Stromal cell of bone marrow (primary cell): ENCODE measurements around the gene SLC22A4.

Experiments
- DNase-seq: peaks from one replicate; pipeline ENCODE4 v3.0.0-alpha.2; 2012; ENCODE audit warnings: low read depth

The SLC22A4 gene

GRCh38 chr5:132342291-132343180 lies 48.3 kb downstream of the SLC22A4 start:
- no peak for DNase-seq

DNA sequence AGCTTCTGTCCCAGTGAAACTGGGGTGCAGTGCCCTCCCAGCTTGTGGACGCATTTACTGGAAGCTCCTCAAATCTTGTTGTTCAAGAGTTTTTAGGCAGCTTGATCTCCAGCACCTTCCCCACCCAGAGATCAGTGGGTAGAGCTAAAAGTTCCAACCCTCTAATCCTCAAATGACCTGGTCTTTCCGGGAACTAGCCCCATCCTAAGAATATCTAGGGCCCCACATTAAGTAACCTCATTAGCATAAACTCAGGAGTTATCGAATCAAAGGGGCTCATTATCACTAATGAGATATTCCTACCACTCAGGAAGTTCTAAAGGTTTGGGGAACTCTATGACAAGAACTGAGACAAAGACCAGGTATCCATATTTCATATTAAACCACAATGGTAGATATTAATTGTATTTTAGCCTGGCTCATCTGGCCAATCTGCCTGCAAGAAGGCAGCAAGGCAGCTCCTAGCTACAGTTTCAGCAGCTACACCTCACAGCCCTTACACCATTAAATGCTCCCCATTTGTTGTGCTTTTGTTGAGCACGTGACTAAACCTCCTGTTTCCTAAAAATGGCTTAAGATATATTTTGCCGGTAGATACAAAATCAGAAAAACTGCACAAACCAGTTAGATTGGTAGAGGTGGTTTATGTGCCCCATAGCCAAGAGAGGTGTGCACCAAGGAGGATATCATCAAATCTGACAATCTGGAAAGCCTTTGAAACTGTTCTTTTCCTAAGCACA lies 50.8 kb downstream of the SLC22A4 start:
- no peak for DNase-seq

DNA sequence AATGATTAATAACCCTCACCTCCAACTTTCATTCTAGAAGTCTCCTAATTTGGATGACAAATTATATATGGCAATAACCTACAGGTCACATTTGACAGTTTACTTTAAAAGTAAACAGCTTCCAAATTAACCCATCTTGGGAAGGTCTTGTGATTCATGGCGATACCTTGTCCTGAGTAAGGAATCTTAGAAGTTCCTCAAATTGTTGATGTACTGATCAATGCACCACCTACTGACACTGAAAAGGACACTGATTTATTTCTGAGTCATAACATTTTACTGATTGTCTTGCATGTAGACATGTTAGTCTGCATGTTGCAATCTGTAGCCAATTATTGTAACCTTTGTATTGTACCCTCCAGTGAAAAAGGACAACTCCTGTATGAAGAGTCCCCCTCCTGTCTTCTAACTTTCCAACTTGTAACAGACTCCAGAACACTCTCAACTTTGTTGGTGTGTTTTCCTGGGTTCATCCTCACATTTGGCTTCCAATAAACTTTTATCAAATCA lies 59.3 kb downstream of the SLC22A4 start:
- no peak for DNase-seq

- no peak for DNase-seq
Observed at GRCh38 chr5:132354381-132355139, 60.4 kb downstream of the SLC22A4 start.

DNA sequence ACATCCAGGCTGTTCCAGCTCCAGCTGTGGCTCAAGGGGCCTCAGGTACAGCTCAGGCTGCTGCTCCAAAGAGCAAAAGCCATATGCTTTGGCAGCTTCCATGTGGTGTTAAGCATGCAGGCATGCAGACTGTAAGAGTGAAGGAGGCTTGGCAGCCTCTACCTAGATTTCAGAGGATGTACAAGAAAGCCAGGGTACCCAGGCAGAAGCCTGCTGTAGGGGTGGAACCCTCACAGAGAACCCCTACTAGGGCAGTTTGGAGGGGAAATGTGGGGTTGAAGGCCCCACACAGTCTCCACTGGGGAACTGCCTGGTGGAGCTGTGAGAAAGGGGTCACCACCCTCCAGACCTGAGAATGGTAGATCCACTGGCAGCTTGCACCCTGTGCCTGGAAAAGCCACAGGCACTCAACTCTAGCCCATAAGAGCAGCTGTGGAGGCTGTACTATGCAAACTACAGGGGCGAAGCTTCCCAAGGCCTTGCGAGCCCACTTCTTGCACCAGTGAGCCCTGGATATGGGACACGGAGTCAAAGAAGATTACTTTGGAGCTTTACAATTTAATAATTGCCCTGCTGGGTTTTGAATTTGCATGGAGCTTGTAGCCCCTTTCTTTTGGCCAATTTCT lies 61.1 kb downstream of the SLC22A4 start:
- no peak for DNase-seq

DNA sequence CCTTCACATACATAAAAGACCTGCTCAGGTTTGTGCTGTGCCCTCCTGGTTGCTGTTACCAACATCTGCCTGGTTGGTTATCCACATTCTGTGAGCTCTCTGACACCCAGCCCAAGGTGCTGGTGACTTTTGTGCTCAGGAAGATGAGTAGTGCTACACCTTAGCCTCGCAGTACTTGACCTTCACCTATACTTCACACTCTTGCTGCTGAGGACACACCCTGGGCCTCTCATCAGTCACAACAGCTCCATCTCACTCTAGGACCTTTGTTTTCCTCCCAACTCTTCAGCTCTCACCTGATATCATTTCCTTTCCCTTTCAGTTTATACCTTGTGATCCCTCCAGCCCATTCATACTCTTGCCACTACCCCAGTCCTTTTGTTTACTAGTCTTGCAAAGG lies 64.6 kb downstream of the SLC22A4 start:
- no peak for DNase-seq

GRCh38 chr5:132362086-132362485 lies 67.9 kb downstream of the SLC22A4 start:
- DNase-seq: no peak

DNA sequence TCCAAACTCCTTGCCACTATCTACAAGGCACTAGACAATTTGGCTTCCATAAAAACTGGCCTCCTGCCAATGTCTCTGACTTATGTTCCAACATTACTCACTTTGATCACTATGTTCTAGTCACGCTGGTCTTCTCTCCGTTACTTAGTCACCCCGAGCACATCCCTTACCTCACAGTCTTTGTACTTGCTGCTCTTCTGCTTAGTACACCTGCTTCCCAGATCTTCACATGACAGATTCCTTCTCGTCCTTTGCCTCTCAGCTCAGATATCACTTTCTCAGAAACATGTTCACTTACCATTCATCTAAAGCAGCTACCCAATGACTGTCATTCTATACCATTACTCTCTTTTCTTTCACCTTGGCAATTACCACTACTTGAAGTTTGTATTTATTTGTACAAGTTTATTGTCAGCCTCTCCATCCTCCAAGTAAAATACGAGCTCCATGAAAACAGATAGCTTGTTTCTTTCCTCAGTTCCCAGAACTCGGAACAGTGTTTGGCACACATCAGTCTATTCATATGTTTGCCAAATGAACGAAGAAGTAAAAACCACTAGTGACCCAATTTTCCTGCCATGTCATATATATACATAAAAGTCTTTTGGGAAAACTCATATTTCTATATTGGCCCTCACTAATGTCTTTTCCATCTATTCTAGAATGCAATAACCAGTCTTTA lies 69.4 kb downstream of the SLC22A4 start:
- DNase-seq: peak; percentile 88

DNA sequence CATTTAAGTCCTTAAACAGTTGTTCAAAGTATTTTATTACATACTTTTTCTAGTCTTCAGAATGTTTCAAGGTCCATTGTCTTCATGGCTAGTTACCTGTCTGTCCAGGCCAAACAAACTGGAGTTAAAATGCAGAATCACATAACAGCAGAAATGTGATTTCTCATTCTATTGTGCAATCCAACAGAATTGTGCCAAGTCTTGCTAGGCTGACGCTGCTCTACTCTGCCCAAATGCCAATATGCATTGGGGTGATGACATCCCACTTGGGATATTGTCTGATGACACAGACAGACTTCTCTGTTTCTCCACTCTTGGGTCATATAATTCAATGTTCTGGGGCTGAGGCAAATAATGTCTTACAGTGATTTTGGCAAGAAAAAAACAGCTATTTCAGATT lies 70.1 kb downstream of the SLC22A4 start:
- peak; percentile 91 for DNase-seq

GRCh38 chr5:132365213-132365612 lies 71.0 kb downstream of the SLC22A4 start:
- no peak for DNase-seq

DNA sequence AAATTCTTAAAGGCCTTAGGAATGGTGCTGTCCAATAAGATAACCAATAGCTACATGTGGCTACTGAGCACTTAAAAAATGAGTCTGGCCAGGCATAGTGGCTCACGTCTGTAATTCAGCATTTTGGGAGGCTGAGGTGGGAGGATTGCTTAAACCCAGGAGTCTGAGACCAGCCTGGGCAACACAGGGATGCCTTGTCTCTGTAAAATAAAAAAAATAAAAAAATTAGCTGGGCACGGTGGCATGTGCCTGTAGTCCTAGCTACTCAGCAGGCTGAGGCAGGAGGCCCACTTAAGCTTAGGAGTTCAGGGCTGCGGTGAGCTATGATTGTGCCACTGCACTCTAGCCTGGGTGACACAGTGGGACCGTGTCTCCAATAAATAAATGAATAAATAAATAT lies 74.0 kb downstream of the SLC22A4 start:
- no peak for DNase-seq

DNA sequence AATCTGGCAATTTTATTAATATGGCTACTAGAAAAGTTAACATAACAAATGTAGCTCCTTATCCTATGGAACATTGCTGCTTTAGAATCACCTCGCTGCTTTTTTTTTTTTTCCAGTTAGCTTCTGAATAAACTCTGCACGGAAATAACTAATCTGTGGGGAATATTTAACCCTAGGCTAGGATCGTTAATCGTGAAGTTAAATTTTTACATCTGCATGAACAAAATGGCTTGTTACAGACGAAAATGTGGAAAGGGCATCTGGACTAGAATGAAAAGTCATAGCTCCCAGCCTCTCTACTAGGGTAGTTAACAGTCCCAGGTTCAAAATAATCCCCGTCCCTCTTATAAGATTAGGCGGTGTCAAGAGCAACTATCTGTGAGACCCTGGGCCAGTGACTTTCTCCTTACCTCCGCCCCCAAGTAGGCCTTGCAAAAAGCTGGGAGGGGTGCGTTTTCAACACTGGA lies 74.8 kb downstream of the SLC22A4 start:
- DNase-seq: no peak

- no peak for DNase-seq
Observed at GRCh38 chr5:132369474-132370180, 75.4 kb downstream of the SLC22A4 start, which contains the start of gene SLC22A5. Gene SLC22A5 (plus strand): TSS chr5:132369710. CDS start chr5:132369973, 263 bp downstream.

DNA sequence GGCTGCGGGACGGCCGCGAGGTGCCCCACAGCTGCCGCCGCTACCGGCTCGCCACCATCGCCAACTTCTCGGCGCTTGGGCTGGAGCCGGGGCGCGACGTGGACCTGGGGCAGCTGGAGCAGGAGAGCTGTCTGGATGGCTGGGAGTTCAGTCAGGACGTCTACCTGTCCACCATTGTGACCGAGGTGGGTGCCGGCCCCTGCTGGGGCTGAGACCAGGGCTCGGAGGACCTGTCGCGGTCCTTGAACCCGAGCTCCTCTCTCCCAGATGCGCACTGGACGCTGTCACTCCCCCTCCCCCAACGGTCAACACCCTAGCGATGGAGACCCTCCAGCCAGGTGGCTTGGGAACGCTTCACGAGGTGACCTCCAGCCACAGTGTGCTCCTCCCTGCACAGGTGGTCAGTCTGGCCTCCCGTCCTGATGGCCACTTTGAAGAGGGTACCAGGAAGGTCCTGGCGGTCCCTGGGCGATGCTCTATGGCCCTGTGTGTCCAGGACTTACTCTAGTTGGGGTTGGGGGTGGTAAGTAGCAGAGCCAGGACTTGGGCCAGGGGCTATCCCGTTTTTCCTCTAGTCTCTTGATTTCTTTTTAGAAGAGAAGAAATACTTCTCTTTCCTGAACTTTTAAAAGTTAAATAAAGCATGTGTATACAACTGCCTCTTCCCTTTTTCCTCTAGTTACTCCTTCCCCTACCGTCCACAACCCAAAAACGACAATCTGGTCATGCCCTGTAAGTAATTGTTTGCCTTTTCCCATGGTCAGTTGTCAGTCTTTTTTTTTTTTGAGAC lies 76.2 kb downstream of the SLC22A4 start:
- no peak for DNase-seq

- DNase-seq: no peak
Observed at GRCh38 chr5:132370971-132371602, 76.9 kb downstream of the SLC22A4 start.

DNA sequence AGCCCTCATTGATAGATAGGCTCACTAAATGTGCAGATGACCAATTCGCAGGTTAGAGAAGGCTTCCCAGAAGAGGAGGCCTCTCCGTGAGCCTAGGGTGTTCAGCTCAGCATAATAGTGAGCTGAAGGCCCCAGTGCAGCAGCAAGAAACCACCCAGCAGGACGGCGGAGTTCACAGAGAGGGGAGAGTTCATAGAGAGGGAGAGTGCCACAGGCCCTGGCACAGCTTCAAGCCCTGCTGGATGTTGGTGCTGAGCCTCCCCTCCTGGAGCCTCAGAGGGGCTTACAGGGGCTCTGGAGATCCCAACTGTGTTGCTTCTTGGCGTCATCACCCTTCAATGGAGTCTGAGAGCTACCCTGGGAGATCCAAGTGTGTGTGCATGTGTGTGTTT lies 77.4 kb downstream of the SLC22A4 start:
- no peak for DNase-seq

GRCh38 chr5:132372127-132372526 lies 77.9 kb downstream of the SLC22A4 start:
- DNase-seq: no peak

- no peak for DNase-seq
Observed at GRCh38 chr5:132372542-132372941, 78.3 kb downstream of the SLC22A4 start.

DNA sequence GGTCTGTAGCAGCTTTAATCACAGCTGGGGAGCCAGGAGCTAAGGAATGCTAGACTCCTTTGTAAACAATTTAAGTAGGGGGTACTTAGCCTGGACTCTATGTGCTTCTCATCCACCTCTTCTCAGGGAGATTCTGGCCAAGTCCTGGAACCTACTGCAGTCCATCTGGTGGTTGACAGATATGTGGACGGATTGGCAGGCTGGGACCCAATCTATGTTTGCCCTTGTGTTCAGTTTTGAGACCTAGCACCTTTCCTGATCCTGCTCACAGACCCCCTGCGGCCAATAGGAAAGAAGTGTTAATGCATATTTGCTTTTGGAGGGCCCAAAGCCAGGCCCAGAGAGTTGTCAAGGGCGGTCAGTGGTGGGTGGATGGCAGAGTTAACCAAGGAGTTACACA lies 81.8 kb downstream of the SLC22A4 start:
- no peak for DNase-seq
